ENCODE data around the gene AP3D1. TPM values are rescaled to one million over a fixed set of nuclear protein-coding genes. Genes with fewer than 3 reads are reported as not detected.

The AP3D1 gene
- total and polyA plus RNA-seq, 11 donors, result 63.1 to 124 (median 103) TPM

GRCh38 chr19:2164020-2164998, 12.9 kb upstream of the AP3D1 start:
- DNase-seq (peak in 1 of 5 donors; percentile 81), ATAC-seq (peak in 2 of 4 donors; percentile 7 to 20)
- H3K36me3 ChIP-seq, result peaks cover 0 to 5% (median 0%) of the 10 kb centered on the region in 9 donors
- H3K9me3 ChIP-seq, result no peaks in the 10 kb centered on the region
- intact Hi-C loops (cut with DNase I), result loop anchor here in 2 of 10 donors (5.0 to 10.0 kb wide), 2 partner anchors 108 to 110 kb away; no protein-coding TSS in a partner anchor
- H3K27ac ChIP-seq, result peak overlapping the region; percentile 78 to 98 (median 94)
- no peaks in the 10 kb centered on the region for H3K27me3 ChIP-seq
- H3K4me3 ChIP-seq, result peak overlapping the region; percentile 61 to 99 (median 92)
- TF ChIP-seq, protein P1, sequence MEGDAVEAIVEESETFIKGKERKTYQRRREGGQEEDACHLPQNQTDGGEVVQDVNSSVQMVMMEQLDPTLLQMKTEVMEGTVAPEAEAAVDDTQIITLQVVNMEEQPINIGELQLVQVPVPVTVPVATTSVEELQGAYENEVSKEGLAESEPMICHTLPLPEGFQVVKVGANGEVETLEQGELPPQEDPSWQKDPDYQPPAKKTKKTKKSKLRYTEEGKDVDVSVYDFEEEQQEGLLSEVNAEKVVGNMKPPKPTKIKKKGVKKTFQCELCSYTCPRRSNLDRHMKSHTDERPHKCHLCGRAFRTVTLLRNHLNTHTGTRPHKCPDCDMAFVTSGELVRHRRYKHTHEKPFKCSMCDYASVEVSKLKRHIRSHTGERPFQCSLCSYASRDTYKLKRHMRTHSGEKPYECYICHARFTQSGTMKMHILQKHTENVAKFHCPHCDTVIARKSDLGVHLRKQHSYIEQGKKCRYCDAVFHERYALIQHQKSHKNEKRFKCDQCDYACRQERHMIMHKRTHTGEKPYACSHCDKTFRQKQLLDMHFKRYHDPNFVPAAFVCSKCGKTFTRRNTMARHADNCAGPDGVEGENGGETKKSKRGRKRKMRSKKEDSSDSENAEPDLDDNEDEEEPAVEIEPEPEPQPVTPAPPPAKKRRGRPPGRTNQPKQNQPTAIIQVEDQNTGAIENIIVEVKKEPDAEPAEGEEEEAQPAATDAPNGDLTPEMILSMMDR (IDR thresholded peaks at IDR 0.05), result no peak
- no peak for TF ChIP-seq POLR2A (IDR thresholded peaks at IDR 0.05)
- 0 to 1% (median 0%) methylated on average over 34 to 91 of the region's 95 CpGs for WGBS, 4 donors
- H3K4me1 ChIP-seq, result peaks cover 17 to 58% (median 46%) of the 10 kb centered on the region in 12 donors

- no peak overlapping the region for H3K4me3 ChIP-seq
- intact Hi-C loops (cut with DNase I), result loop anchor here in 2 of 10 donors (5.0 to 10.0 kb wide), 2 partner anchors 112 to 114 kb away; no protein-coding TSS in a partner anchor
- DNase-seq (no peak), ATAC-seq (no peak)
- TF ChIP-seq POLR2A (IDR thresholded peaks at IDR 0.05), result no peak
- TF ChIP-seq, protein P1 (IDR thresholded peaks at IDR 0.05), result no peak
- H3K9me3 ChIP-seq, result no peaks in the 10 kb centered on the region
- H3K4me1 ChIP-seq, result peaks cover 0 to 19% (median 9%) of the 10 kb centered on the region in 12 donors
- 89 to 95% (median 91%) methylated on average over 10 of the region's 10 CpGs for WGBS, 4 donors
- H3K27ac ChIP-seq, result no peak overlapping the region
- no peaks in the 10 kb centered on the region for H3K36me3 ChIP-seq
- no peaks in the 10 kb centered on the region for H3K27me3 ChIP-seq
Observed at GRCh38 chr19:2160379-2160778, 9.0 kb upstream of the AP3D1 start.

GRCh38 chr19:2157452-2157851, 6.1 kb upstream of the AP3D1 start:
- no peaks in the 10 kb centered on the region for H3K9me3 ChIP-seq
- WGBS, 4 donors, result 82 to 88% (median 86%) methylated on average over 2 of the region's 2 CpGs
- no peak for ATAC-seq

More at GRCh38 chr19:2157452-2157851, 6.1 kb upstream of the AP3D1 start:
- DNase-seq, result no peak
- Histone ChIP-seq H3K27me3 (no peaks in the 10 kb centered on the region), H3K27ac (no peak overlapping the region), H3K36me3 (no peaks in the 10 kb centered on the region), H3K4me1 (peaks cover 0 to 2% (median 0%) of the 10 kb centered on the region in 12 donors), H3K4me3 (no peak overlapping the region)
- TF ChIP-seq, protein P1 (IDR thresholded peaks at IDR 0.05), result no peak
- no peak for TF ChIP-seq POLR2A (IDR thresholded peaks at IDR 0.05)
- intact Hi-C loops (cut with DNase I), result loop anchor here (2.0 to 10.0 kb wide), 15 partner anchors 45 to 457 kb away; partner anchors contain the start of genes PLEKHJ1 (in 4 of the 10) and SF3A2 (in 4 of the 10)
